Endothelial cell of umbilical vein (primary cell): ENCODE measurements around the gene ZBTB20. TPM values are rescaled to one million over a fixed set of nuclear protein-coding genes. Genes with fewer than 3 reads are reported as not detected.
A peak's percentile ranks its signal among the peaks of the same experiment; 100 is the strongest.

ENCODE experiments used
- BruUV-seq: library from RNA; stranded (reverse); fragments of 400-500 nt; replicated peaks from 2 replicates; lab custom pipeline; 2021; lab: Mats Ljungman, UMichigan
- CTCF ChIA-PET: fragments of 300-600, 350-600 bp; sonication (Branson Sonifier 250); formaldehyde crosslinking; loops from one replicate; lab custom pipeline; 2021; ENCODE audit warnings: antibody characterized with exemption, inconsistent platforms; lab: Charles Lee
- POLR2A ChIA-PET: fragments of 300-600, 350-600 bp; sonication (Branson Sonifier 250); formaldehyde crosslinking; loops from one replicate; lab custom pipeline; 2021; ENCODE audit warnings: antibody characterized with exemption, inconsistent platforms; lab: Charles Lee
- DNase-seq: peaks from one replicate; pipeline ENCODE4 v3.0.0-alpha.2; 2011; ENCODE audit warnings: low read depth, low spot score
- FAIRE-seq: peaks from 2 replicates; lab custom pipeline; 2011; peaks lifted over from hg19 to GRCh38; lab: Jason Lieb, UNC
- H2AFZ ChIP-seq: 2 replicates; pipeline ENCODE4 v1.6.0; 2012; ENCODE audit warnings: low read depth, low read length, control low read depth, inconsistent platforms
- H3K27ac ChIP-seq: 2 replicates; pipeline ENCODE4 v1.5.1; 2011; ENCODE audit warnings: low read depth, mild to moderate bottlenecking, control low read depth, low read length, moderate library complexity; ENCODE audit not compliant: insufficient read depth
- H3K27me3 ChIP-seq, 2 experiments: 2 replicates each; pipeline versions ENCODE4 v1.6.0 to v1.6.1; 2011; ENCODE audit warnings: low read length in 2 of 2, mixed read lengths in 1 of 2; ENCODE audit not compliant: control insufficient read depth in 2 of 2, insufficient read depth in 2 of 2
- H3K36me3 ChIP-seq, 2 experiments: 2 replicates in 1 of 2; 3 replicates in 1 of 2; pipeline ENCODE4 v1.5.1; 2011; ENCODE audit warnings: low read length in 2 of 2, mild to moderate bottlenecking in 1 of 2, moderate library complexity in 1 of 2; ENCODE audit not compliant: control insufficient read depth in 2 of 2, insufficient read depth in 2 of 2; ENCODE audit errors: extremely low read depth in 1 of 2
- H3K4me1 ChIP-seq: 3 replicates; pipeline ENCODE4 v1.5.1; 2011; ENCODE audit warnings: mild to moderate bottlenecking, low read length; ENCODE audit not compliant: control insufficient read depth, insufficient read depth; ENCODE audit errors: extremely low read depth
- H3K4me2 ChIP-seq: 2 replicates; pipeline ENCODE4 v1.6.1; 2011; ENCODE audit warnings: low read length, control low read depth, mixed read lengths; ENCODE audit not compliant: insufficient read depth
- H3K4me3 ChIP-seq, 3 experiments: fragments of 200-600 bp in 1 of 3; sonication (generic), shearing (Covaris generic) in 1 of 3; replicated peaks in 1 of 3; 2 replicates each; pipeline ENCODE4 v1.5.1; 2011 to 2016; ENCODE audit warnings: control low read depth in 3 of 3, low read length in 3 of 3, mild to moderate bottlenecking in 2 of 3, inconsistent platforms in 1 of 3, low read depth in 1 of 3, moderate library complexity in 1 of 3; ENCODE audit not compliant: insufficient read depth in 1 of 3
- H3K79me2 ChIP-seq: 2 replicates; pipeline ENCODE4 v1.6.0; 2012; ENCODE audit warnings: low read length, inconsistent platforms; ENCODE audit not compliant: control insufficient read depth, insufficient read depth
- H3K9ac ChIP-seq: replicated peaks from 2 replicates; pipeline ENCODE3; 2011; ENCODE audit warnings: low read length, control low read depth; ENCODE audit not compliant: insufficient read depth; ENCODE audit errors: extremely low read depth
- H3K9me1 ChIP-seq: replicated peaks from 3 replicates; pipeline ENCODE4 v1.6.0; 2011; ENCODE audit warnings: mild to moderate bottlenecking, low read length; ENCODE audit not compliant: control insufficient read depth, insufficient read depth; ENCODE audit errors: extremely low read depth
- H3K9me3 ChIP-seq: replicated peaks from 2 replicates; pipeline ENCODE4 v1.5.1; 2012; ENCODE audit warnings: low read length, inconsistent platforms; ENCODE audit not compliant: control insufficient read depth, insufficient read depth
- H4K20me1 ChIP-seq: replicated peaks from 2 replicates; pipeline ENCODE3; 2011; ENCODE audit warnings: mild to moderate bottlenecking, low read length; ENCODE audit not compliant: control insufficient read depth, insufficient read depth; ENCODE audit errors: extremely low read depth
- EZH2 ChIP-seq: IDR thresholded peaks from 2 replicates; pipeline ENCODE4 v1.6.1; 2012; ENCODE audit warnings: borderline replicate concordance, low read depth, mild to moderate bottlenecking, moderate library complexity, low read length, inconsistent platforms; ENCODE audit not compliant: severe bottlenecking
- FOS ChIP-seq: IDR thresholded peaks from 2 replicates; pipeline ENCODE4 v1.6.1; 2011; ENCODE audit warnings: mild to moderate bottlenecking, low read length, moderate library complexity, borderline replicate concordance; ENCODE audit not compliant: insufficient read depth
- GATA2 ChIP-seq: IDR thresholded peaks from 2 replicates; pipeline ENCODE4 v1.7.0; 2011; ENCODE audit warnings: low read depth, mild to moderate bottlenecking, moderate library complexity, mixed read lengths, low read length; ENCODE audit not compliant: insufficient read length, insufficient read depth
- JUN ChIP-seq: IDR thresholded peaks from 2 replicates; pipeline ENCODE4 v1.6.1; 2011; ENCODE audit warnings: borderline replicate concordance, low read depth; ENCODE audit not compliant: insufficient read length, insufficient read depth
- MAX ChIP-seq: IDR thresholded peaks from 2 replicates; pipeline ENCODE4 v1.6.1; 2011; ENCODE audit not compliant: insufficient read depth, insufficient read length
- MYC ChIP-seq: IDR thresholded peaks from one replicate; pipeline ENCODE4 v1.6.1; 2011; ENCODE audit warnings: mild to moderate bottlenecking, low read depth, low read length
- POLR2A ChIP-seq: IDR thresholded peaks from 2 replicates; pipeline ENCODE4 v1.6.1; 2012; ENCODE audit warnings: low read depth, mild to moderate bottlenecking, control low read depth, low read length
- POLR2AphosphoS5 ChIP-seq: IDR thresholded peaks from 2 replicates; pipeline ENCODE4 v1.6.1; 2012; ENCODE audit warnings: low read depth, mild to moderate bottlenecking, control low read depth, low read length, moderate library complexity; ENCODE audit not compliant: insufficient read depth
- dilution Hi-C: fragments of 300-500 bp; cut with MboI; formaldehyde crosslinking; loops from one replicate; pipeline ENCODE4 v1.15.0; 2019; ENCODE audit warnings: low sequenced_read_pairs; ENCODE audit not compliant: extremely low pct_ligation_motif_present
- intact Hi-C: fragments of 100-400 bp; cut with micrococcal nuclease; formaldehyde crosslinking; loops from one replicate; pipeline ENCODE4 v1.10.0; 2022
- polyA plus RNA-seq, 4 experiments: library from polyadenylated mRNA; depleted of rRNA in 3 of 4; stranded (reverse) in 3 of 4; unstranded in 1 of 4; fragments of >200 nt; gene quantifications; 2 replicates each; pipeline versions ENCODE4 v1.2.1 to v1.2.3, GENCODE V29; 2011 to 2012; ENCODE audit warnings: missing spikeins in 1 of 4
- total RNA-seq: library from RNA; stranded (reverse); gene quantifications from 2 replicates; pipeline ENCODE4 v1.2.3, GENCODE V29; 2021
- TF ChIP-seq, protein P1 (sequence below), 2 donors: IDR thresholded peaks; 1 replicate in 1 of 2; 2 replicates in 1 of 2; pipeline ENCODE4 v1.5.1; 2011; ENCODE audit warnings: low read length in 2 of 2, mild to moderate bottlenecking in 2 of 2, moderate library complexity in 2 of 2, control low read depth in 1 of 2, inconsistent platforms in 1 of 2, low read depth in 1 of 2; ENCODE audit not compliant: insufficient read depth in 1 of 2; ENCODE audit errors: extremely low read depth in 1 of 2

ZBTB20 gene
- total and polyA plus RNA-seq, 2 donors (not counting 3 experiments of a cell fraction or from before 2014, with no cell fraction given): 2.1 to 20.5 TPM

- Histone ChIP-seq H3K9ac (no peak overlapping the region), H3K4me2 (peak overlapping the region; percentile 46), H3K36me3 (no peaks in the 10 kb centered on the region), H3K27me3 (no peaks in the 10 kb centered on the region), H3K27ac (peak overlapping the region; percentile 20), H3K79me2 (no peaks in the 10 kb centered on the region), H3K9me3 (no peaks in the 10 kb centered on the region), H2AFZ (no peak overlapping the region), H4K20me1 (peaks cover 4% of the 10 kb centered on the region), H3K4me1 (peaks cover 24% of the 10 kb centered on the region), H3K4me3 (no peak overlapping the region), H3K9me1 (no peaks in the 10 kb centered on the region)
- dilution Hi-C loops (no loop called here), intact Hi-C loops (loop anchor here (1.0 to 5.0 kb wide), 2 partner anchors 14 to 56 kb away; no protein-coding TSS in a partner anchor)
- CTCF ChIA-PET: interaction anchor here (0.6 to 1.3 kb wide), 4 partner anchors 10 to 854 kb away, joined by 3 to 6 read pairs (median 3); no protein-coding TSS in a partner anchor
- BruUV-seq: no TSS peak
- DNase-seq (peak; percentile 48), FAIRE-seq (peak; percentile 26)
- TF ChIP-seq, protein P1, sequence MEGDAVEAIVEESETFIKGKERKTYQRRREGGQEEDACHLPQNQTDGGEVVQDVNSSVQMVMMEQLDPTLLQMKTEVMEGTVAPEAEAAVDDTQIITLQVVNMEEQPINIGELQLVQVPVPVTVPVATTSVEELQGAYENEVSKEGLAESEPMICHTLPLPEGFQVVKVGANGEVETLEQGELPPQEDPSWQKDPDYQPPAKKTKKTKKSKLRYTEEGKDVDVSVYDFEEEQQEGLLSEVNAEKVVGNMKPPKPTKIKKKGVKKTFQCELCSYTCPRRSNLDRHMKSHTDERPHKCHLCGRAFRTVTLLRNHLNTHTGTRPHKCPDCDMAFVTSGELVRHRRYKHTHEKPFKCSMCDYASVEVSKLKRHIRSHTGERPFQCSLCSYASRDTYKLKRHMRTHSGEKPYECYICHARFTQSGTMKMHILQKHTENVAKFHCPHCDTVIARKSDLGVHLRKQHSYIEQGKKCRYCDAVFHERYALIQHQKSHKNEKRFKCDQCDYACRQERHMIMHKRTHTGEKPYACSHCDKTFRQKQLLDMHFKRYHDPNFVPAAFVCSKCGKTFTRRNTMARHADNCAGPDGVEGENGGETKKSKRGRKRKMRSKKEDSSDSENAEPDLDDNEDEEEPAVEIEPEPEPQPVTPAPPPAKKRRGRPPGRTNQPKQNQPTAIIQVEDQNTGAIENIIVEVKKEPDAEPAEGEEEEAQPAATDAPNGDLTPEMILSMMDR (IDR thresholded peaks at IDR 0.05; ENCODE audit: extremely low read depth in 1 of 2, insufficient read depth in 1 of 2, low read depth in 1 of 2, low read length in 2 of 2): no peak
- TF ChIP-seq POLR2AphosphoS5 (peak; percentile 29), POLR2A (no peak), FOS (peak; percentile 41)
- POLR2A ChIA-PET: no interaction called here
Measured at GRCh38 chr3:114566162-114566755, 580.8 kb downstream of the ZBTB20 start.

GRCh38 chr3:114565216-114565615, 581.9 kb downstream of the ZBTB20 start:
- Histone ChIP-seq H3K4me2 (no peak overlapping the region), H3K9me3 (no peaks in the 10 kb centered on the region), H3K79me2 (no peaks in the 10 kb centered on the region), H2AFZ (no peak overlapping the region), H3K9me1 (no peaks in the 10 kb centered on the region), H3K27me3 (no peaks in the 10 kb centered on the region), H3K27ac (no peak overlapping the region), H4K20me1 (peaks cover 4% of the 10 kb centered on the region), H3K4me3 (no peak overlapping the region), H3K9ac (no peak overlapping the region), H3K4me1 (peaks cover 24% of the 10 kb centered on the region), H3K36me3 (no peaks in the 10 kb centered on the region)
- ChIA-PET POLR2A (no interaction called here), CTCF (interaction anchor here (1.1 kb wide), 1 partner anchor 38 kb away, joined by 4 read pairs; no protein-coding TSS in a partner anchor)
- no TSS peak for BruUV-seq
- FAIRE-seq (no peak), DNase-seq (no peak)
- intact Hi-C loops: loop anchor here (5.0 kb wide), 1 partner anchor 57 kb away; no protein-coding TSS in a partner anchor
- TF ChIP-seq JUN (no peak), MYC (no peak), POLR2A (no peak), FOS (no peak), MAX (no peak), EZH2 (no peak), POLR2AphosphoS5 (no peak), GATA2 (no peak)
- TF ChIP-seq, protein P1 (IDR thresholded peaks at IDR 0.05; ENCODE audit: extremely low read depth in 1 of 2, insufficient read depth in 1 of 2, low read depth in 1 of 2, low read length in 2 of 2): no peak
- dilution Hi-C loops: no loop called here
